GM10248 (cell line): ENCODE results near the gene CCT2.

Source experiments
- CTCF ChIA-PET: fragments of 300-600 bp; sonication (Branson Sonifier 250); formaldehyde crosslinking; extraction: SDS; loops from one replicate; lab custom pipeline; 2021; ENCODE audit warnings: antibody characterized with exemption; lab: Yijun Ruan, JAX
- POLR2A ChIA-PET: fragments of 350-650 bp; sonication (Branson Sonifier 250); formaldehyde crosslinking; extraction: SDS; loops from one replicate; lab custom pipeline; 2020; ENCODE audit warnings: antibody characterized with exemption; lab: Yijun Ruan, JAX
- DNase-seq: peaks from one replicate; pipeline ENCODE4 v3.0.0; 2012; ENCODE audit errors: extremely low spot score
- TF ChIP-seq, protein P1 (sequence below): IDR thresholded peaks from 2 replicates; pipeline ENCODE4 v1.5.1; 2012; ENCODE audit warnings: mild to moderate bottlenecking, low read depth; ENCODE audit errors: extremely low read depth, missing control alignments, control extremely low read depth

CCT2 gene

DNA sequence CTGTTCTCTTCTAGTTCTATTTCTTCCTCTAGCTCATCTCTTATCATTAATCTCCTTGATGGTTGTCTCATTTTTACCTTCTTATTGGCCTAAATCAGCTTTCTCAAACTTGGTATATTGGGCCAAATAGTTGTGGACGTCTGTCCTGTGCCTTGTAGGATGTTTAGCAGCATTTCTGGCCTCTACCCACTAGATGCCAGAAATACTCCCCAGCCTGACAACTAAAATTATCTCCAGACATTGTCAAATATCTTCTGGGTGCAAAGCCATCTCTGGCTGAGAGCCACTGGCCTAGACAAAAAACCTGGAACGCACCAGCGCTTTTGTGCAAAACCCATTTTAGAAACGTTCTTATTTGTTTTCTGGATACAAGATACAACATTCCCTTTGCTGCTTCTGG lies 64.3 kb downstream of the CCT2 start:
- DNase-seq: no peak
- ChIA-PET CTCF (interaction anchor here (0.9 to 2.2 kb wide), 2 partner anchors 10 to 292 kb away, joined by 3 to 14 read pairs; no protein-coding TSS in a partner anchor), POLR2A (no interaction called here)
- TF ChIP-seq, protein P1, sequence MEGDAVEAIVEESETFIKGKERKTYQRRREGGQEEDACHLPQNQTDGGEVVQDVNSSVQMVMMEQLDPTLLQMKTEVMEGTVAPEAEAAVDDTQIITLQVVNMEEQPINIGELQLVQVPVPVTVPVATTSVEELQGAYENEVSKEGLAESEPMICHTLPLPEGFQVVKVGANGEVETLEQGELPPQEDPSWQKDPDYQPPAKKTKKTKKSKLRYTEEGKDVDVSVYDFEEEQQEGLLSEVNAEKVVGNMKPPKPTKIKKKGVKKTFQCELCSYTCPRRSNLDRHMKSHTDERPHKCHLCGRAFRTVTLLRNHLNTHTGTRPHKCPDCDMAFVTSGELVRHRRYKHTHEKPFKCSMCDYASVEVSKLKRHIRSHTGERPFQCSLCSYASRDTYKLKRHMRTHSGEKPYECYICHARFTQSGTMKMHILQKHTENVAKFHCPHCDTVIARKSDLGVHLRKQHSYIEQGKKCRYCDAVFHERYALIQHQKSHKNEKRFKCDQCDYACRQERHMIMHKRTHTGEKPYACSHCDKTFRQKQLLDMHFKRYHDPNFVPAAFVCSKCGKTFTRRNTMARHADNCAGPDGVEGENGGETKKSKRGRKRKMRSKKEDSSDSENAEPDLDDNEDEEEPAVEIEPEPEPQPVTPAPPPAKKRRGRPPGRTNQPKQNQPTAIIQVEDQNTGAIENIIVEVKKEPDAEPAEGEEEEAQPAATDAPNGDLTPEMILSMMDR: no peak
